NB4 (cell line): ENCODE measurements around the gene DAB1.

ENCODE experiments used
- MYC ChIP-seq: IDR thresholded peaks from 2 replicates; pipeline ENCODE4 v1.6.1; 2011; ENCODE audit warnings: low read depth, low read length
- POLR2A ChIP-seq: IDR thresholded peaks from 2 replicates; pipeline ENCODE4 v1.6.1; 2011; ENCODE audit warnings: mild to moderate bottlenecking; ENCODE audit not compliant: insufficient read length; ENCODE audit errors: extremely low read depth
- TF ChIP-seq, protein P1 (sequence below): IDR thresholded peaks from one replicate; pipeline ENCODE4 v1.5.1; 2012; ENCODE audit warnings: low read depth, low read length
- TF ChIP-seq, protein P2 (sequence below): IDR thresholded peaks from 2 replicates; pipeline ENCODE4 v1.6.1; 2011; ENCODE audit warnings: low read depth, low read length

DNA sequence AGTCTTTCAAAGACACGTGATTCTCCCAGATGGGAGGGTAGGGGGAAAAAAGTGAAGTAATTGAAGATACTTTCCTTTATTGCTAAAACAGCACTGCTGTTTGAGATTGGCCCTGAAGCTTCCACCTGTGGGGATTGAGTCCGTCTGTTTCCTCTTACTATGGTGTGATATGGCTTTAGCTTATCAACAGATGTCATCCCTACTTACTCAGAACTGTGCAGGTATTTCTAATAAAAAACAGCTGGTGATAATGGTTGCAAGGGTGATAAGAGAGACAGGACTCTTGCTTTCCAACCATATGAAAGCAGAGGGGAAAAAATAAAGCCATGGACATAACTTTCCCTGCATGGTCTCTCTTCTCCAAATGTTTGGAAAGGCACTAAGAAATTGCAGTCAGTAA lies 416.4 kb downstream of the DAB1 start:
- TF ChIP-seq, protein P1, sequence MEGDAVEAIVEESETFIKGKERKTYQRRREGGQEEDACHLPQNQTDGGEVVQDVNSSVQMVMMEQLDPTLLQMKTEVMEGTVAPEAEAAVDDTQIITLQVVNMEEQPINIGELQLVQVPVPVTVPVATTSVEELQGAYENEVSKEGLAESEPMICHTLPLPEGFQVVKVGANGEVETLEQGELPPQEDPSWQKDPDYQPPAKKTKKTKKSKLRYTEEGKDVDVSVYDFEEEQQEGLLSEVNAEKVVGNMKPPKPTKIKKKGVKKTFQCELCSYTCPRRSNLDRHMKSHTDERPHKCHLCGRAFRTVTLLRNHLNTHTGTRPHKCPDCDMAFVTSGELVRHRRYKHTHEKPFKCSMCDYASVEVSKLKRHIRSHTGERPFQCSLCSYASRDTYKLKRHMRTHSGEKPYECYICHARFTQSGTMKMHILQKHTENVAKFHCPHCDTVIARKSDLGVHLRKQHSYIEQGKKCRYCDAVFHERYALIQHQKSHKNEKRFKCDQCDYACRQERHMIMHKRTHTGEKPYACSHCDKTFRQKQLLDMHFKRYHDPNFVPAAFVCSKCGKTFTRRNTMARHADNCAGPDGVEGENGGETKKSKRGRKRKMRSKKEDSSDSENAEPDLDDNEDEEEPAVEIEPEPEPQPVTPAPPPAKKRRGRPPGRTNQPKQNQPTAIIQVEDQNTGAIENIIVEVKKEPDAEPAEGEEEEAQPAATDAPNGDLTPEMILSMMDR = no peak
- TF ChIP-seq, protein P2, sequence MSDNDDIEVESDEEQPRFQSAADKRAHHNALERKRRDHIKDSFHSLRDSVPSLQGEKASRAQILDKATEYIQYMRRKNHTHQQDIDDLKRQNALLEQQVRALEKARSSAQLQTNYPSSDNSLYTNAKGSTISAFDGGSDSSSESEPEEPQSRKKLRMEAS = no peak
- TF ChIP-seq POLR2A (no peak), MYC (no peak)
